HG02642 (cell line): ENCODE results near the gene MYL2.
"Not testable (repeated sequence)": the region's sequence is repeated elsewhere in the genome, so short reads cannot be mapped to it uniquely, and the experiment has no call there.

Experiments
- ATAC-seq: cut with Tn5 transposase; IDR thresholded peaks from one replicate; pipeline ENCODE4 v1.9.1; 2021; ENCODE audit warnings: mild to moderate bottlenecking; ENCODE audit not compliant: unreplicated experiment, poor library complexity

MYL2 gene

GRCh38 chr12:110920324-110920910 is at the start of gene MYL2:
TSS of gene MYL2 (minus strand) at chr12:110920579. CDS start at chr12:110920529, 50 bp downstream.
- no peak for ATAC-seq

GRCh38 chr12:110966081-110966760 is 45.8 kb upstream of the MYL2 start:
- no peak for ATAC-seq

- ATAC-seq: no peak
Measured at GRCh38 chr12:110965574-110965973, 45.2 kb upstream of the MYL2 start.

- ATAC-seq: no peak
Measured at GRCh38 chr12:110960795-110961194, 40.4 kb upstream of the MYL2 start.

- no peak for ATAC-seq
Measured at GRCh38 chr12:110957652-110958051, 37.3 kb upstream of the MYL2 start.

GRCh38 chr12:110957159-110957558 is 36.8 kb upstream of the MYL2 start:
- no peak for ATAC-seq

GRCh38 chr12:110950867-110951266 is 30.5 kb upstream of the MYL2 start:
- not testable (repeated sequence) for ATAC-seq

GRCh38 chr12:110950466-110950865 is 30.1 kb upstream of the MYL2 start:
- not testable (repeated sequence) for ATAC-seq

- ATAC-seq: no peak
Measured at GRCh38 chr12:110948041-110948440, 27.7 kb upstream of the MYL2 start.

GRCh38 chr12:110943373-110943772 is 23.0 kb upstream of the MYL2 start:
- no peak for ATAC-seq

- ATAC-seq: no peak
Measured at GRCh38 chr12:110941391-110941790, 21.0 kb upstream of the MYL2 start.

- ATAC-seq: no peak
Measured at GRCh38 chr12:110940933-110941332, 20.6 kb upstream of the MYL2 start.

- ATAC-seq: no peak
Measured at GRCh38 chr12:110940296-110940695, 19.9 kb upstream of the MYL2 start.

GRCh38 chr12:110937104-110937641 is 16.8 kb upstream of the MYL2 start:
- no peak for ATAC-seq

GRCh38 chr12:110936367-110937103 is 16.2 kb upstream of the MYL2 start:
- ATAC-seq: no peak

- no peak for ATAC-seq
Measured at GRCh38 chr12:110935588-110935987, 15.2 kb upstream of the MYL2 start.

- ATAC-seq: no peak
Measured at GRCh38 chr12:110934093-110934852, 13.9 kb upstream of the MYL2 start.

- ATAC-seq: no peak
Measured at GRCh38 chr12:110933326-110933974, 13.1 kb upstream of the MYL2 start.

GRCh38 chr12:110932046-110932445 is 11.7 kb upstream of the MYL2 start:
- no peak for ATAC-seq

GRCh38 chr12:110931315-110931728 is 10.9 kb upstream of the MYL2 start:
- ATAC-seq: no peak
